GM23338 (cell line): ENCODE data around the gene QRICH2. TPM values are rescaled to one million over a fixed set of nuclear protein-coding genes. Genes with fewer than 3 reads are reported as not detected.

Source experiments
- ATAC-seq: fragments of 200-7000 bp; cut with Tn5 transposase; 3 replicates; pipeline ENCODE4 v1.9.1; 2020
- DNase-seq: peaks from one replicate; pipeline ENCODE4 v3.0.0-alpha.2; 2015; ENCODE audit warnings: low spot score
- H2AFZ ChIP-seq: fragments of 200-600 bp; sonication (generic); 2 replicates; pipeline ENCODE4 v1.8.0; 2016; ENCODE audit warnings: antibody characterized with exemption, mild to moderate bottlenecking, moderate library complexity
- H3F3A ChIP-seq: fragments of 200-600 bp; sonication (generic); replicated peaks from 2 replicates; pipeline ENCODE4 v1.8.0; 2017; ENCODE audit warnings: antibody characterized with exemption, mixed run types, low read depth
- H3K27ac ChIP-seq: fragments of 200-600 bp; sonication (generic); 2 replicates; pipeline ENCODE4 v1.6.1; 2016; ENCODE audit warnings: low read depth
- H3K27me3 ChIP-seq: fragments of 200-600 bp; sonication (generic); 2 replicates; pipeline ENCODE4 v1.8.0; 2016; ENCODE audit warnings: mild to moderate bottlenecking, mixed run types, moderate library complexity; ENCODE audit not compliant: insufficient read depth
- H3K36me3 ChIP-seq: fragments of 200-600 bp; sonication (generic); 2 replicates; pipeline ENCODE4 v1.8.0; 2016; ENCODE audit warnings: mild to moderate bottlenecking; ENCODE audit not compliant: insufficient read depth
- H3K4me1 ChIP-seq: fragments of 200-600 bp; sonication (generic); 2 replicates; pipeline ENCODE4 v1.8.0; 2016; ENCODE audit warnings: mild to moderate bottlenecking, moderate library complexity; ENCODE audit not compliant: insufficient read depth
- H3K4me2 ChIP-seq: fragments of 200-600 bp; sonication (generic); 2 replicates; pipeline ENCODE4 v1.7.1; 2017; ENCODE audit warnings: mixed run types
- H3K4me3 ChIP-seq: fragments of 200-600 bp; sonication (generic); 2 replicates; pipeline ENCODE4 v1.6.1; 2016; ENCODE audit warnings: mixed run types
- H3K79me2 ChIP-seq: fragments of 200-600 bp; sonication (generic); replicated peaks from 2 replicates; pipeline ENCODE4 v1.8.0; 2017; ENCODE audit warnings: mild to moderate bottlenecking; ENCODE audit not compliant: insufficient read depth
- H3K9me2 ChIP-seq: fragments of 200-600 bp; sonication (generic); 2 replicates; pipeline ENCODE4 v1.8.0; 2017; ENCODE audit not compliant: insufficient read depth
- H4K20me1 ChIP-seq: fragments of 200-600 bp; sonication (generic); replicated peaks from 2 replicates; pipeline ENCODE4 v1.8.0; 2017; ENCODE audit warnings: mild to moderate bottlenecking; ENCODE audit not compliant: insufficient read depth
- H3K27ac Mint-ChIP-seq: 2 replicates; pipeline ENCODE4 v1.8.0; 2020; ENCODE audit warnings: inconsistent platforms, mild to moderate bottlenecking, moderate library complexity, mixed read lengths
- H3K27me3 Mint-ChIP-seq: 3 replicates; pipeline ENCODE4 v1.8.0; 2022; ENCODE audit warnings: low read depth, mild to moderate bottlenecking, moderate library complexity, mixed read lengths, inconsistent platforms; ENCODE audit not compliant: insufficient read depth, poor library complexity
- H3K36me3 Mint-ChIP-seq: 3 replicates; pipeline ENCODE4 v1.8.0; 2021; ENCODE audit warnings: low read depth, mild to moderate bottlenecking, inconsistent platforms, moderate library complexity, mixed read lengths
- H3K4me1 Mint-ChIP-seq: 3 replicates; pipeline ENCODE4 v1.8.0; 2020; ENCODE audit warnings: mild to moderate bottlenecking, inconsistent platforms, mixed read lengths
- H3K4me3 Mint-ChIP-seq: 3 replicates; pipeline ENCODE4 v1.8.0; 2021; ENCODE audit warnings: moderate library complexity, mild to moderate bottlenecking, inconsistent platforms, mixed read lengths
- H3K9me3 Mint-ChIP-seq: 3 replicates; pipeline ENCODE4 v1.8.0; 2020; ENCODE audit warnings: moderate library complexity, mild to moderate bottlenecking, inconsistent platforms, mixed read lengths
- CREB1 ChIP-seq: fragments of 250-450 bp; sonication (Bioruptor Pico); IDR thresholded peaks from 2 replicates; pipeline ENCODE4 v1.5.0; 2020; ENCODE audit warnings: low read depth, mild to moderate bottlenecking, moderate library complexity
- CTCF ChIP-seq, 2 experiments: fragments of 200-600 bp in 1 of 2; sonication (generic) in 1 of 2; conservative IDR thresholded peaks; 2 replicates each; pipeline versions ENCODE4 v1.5.1 to v1.6.1; 2016 to 2017; ENCODE audit warnings: antibody characterized with exemption in 2 of 2, low read depth in 2 of 2, mild to moderate bottlenecking in 2 of 2, moderate library complexity in 1 of 2
- EZH2 ChIP-seq: fragments of 200-600 bp; sonication (generic); IDR thresholded peaks from one replicate; pipeline ENCODE4 v1.8.0; 2017; ENCODE audit warnings: antibody characterized with exemption, mild to moderate bottlenecking, low read depth; ENCODE audit not compliant: unreplicated experiment
- EZH2phosphoT487 ChIP-seq: fragments of 200-600 bp; sonication (generic); IDR thresholded peaks from one replicate; pipeline ENCODE4 v1.8.1; 2018; ENCODE audit warnings: antibody characterized with exemption; ENCODE audit not compliant: unreplicated experiment
- JUNB ChIP-seq: IDR thresholded peaks from one replicate; pipeline ENCODE4 v1.6.1; 2016; ENCODE audit warnings: antibody characterized with exemption; ENCODE audit not compliant: unreplicated experiment
- NANOG ChIP-seq: IDR thresholded peaks from 2 replicates; pipeline ENCODE4 v1.6.1; 2016; ENCODE audit warnings: antibody characterized with exemption, borderline replicate concordance
- POLR2AphosphoS5 ChIP-seq: IDR thresholded peaks from 2 replicates; pipeline ENCODE4 v1.6.1; 2016; ENCODE audit warnings: antibody characterized with exemption, low read depth
- STAT1 ChIP-seq: IDR thresholded peaks from one replicate; pipeline ENCODE4 v1.6.1; 2016; ENCODE audit warnings: antibody characterized with exemption; ENCODE audit not compliant: unreplicated experiment
- ZNF114 ChIP-seq: fragments of 250-450 bp; sonication (Bioruptor Pico); IDR thresholded peaks from 2 replicates; pipeline ENCODE4 v1.5.0; 2020; ENCODE audit warnings: mild to moderate bottlenecking, moderate library complexity
- ZNF331 ChIP-seq: fragments of 250-450 bp; sonication (Bioruptor Pico); IDR thresholded peaks from 2 replicates; pipeline ENCODE4 v1.5.0; 2020; ENCODE audit warnings: low read depth, mild to moderate bottlenecking, moderate library complexity
- ZNF462 ChIP-seq: fragments of 250-450 bp; sonication (Bioruptor Pico); IDR thresholded peaks from 2 replicates; pipeline ENCODE4 v1.5.0; 2020; ENCODE audit warnings: mild to moderate bottlenecking, moderate library complexity
- polyA plus RNA-seq: library from polyadenylated mRNA; unstranded; fragments of >200 nt; fragmentation: Nextera tagmentation; extraction: Ambion mirVana; gene quantifications from 2 replicates; pipeline ENCODE4 v1.2.1, GENCODE V29; 2016
- total RNA-seq: library from RNA; depleted of rRNA; stranded (reverse); fragments of >200 nt; shearing (Covaris generic); gene quantifications from 2 replicates; pipeline ENCODE4 v1.2.3, GENCODE V29; 2014
- TF ChIP-seq, protein P1 (sequence below): IDR thresholded peaks from one replicate; pipeline ENCODE4 v1.6.1; 2018; ENCODE audit warnings: antibody characterized with exemption; ENCODE audit not compliant: unreplicated experiment
- TF ChIP-seq, protein P2 (sequence below): IDR thresholded peaks from 2 replicates; pipeline ENCODE4 v1.6.1; 2016; ENCODE audit warnings: antibody characterized with exemption

The QRICH2 gene
- total and polyA plus RNA-seq, 2 experiments from 2014 or later, result 2.2 to 3.7 TPM

- H3K79me2 ChIP-seq, result peaks cover 21% of the 10 kb centered on the region
- no peaks in the 10 kb centered on the region for H3K36me3 ChIP-seq
- ATAC-seq, result no peak
- Mint-ChIP-seq H3K36me3 (peaks cover 11% of the 10 kb centered on the region; the same call in 2 of the 3 replicates), H3K27me3 (peaks cover 22% of the 10 kb centered on the region), H3K4me3 (no peak overlapping the region), H3K27ac (no peak overlapping the region), H3K9me3 (no peaks in the 10 kb centered on the region), H3K4me1 (peaks cover 50% of the 10 kb centered on the region)
- H3K27me3 ChIP-seq, result no peaks in the 10 kb centered on the region
- H3F3A ChIP-seq, result peaks cover 3% of the 10 kb centered on the region; the same call in 1 of the 2 replicates
- no peaks in the 10 kb centered on the region for H4K20me1 ChIP-seq
- no peak for TF ChIP-seq CTCF (conservative IDR thresholded peaks at IDR 0.05; ENCODE audit: low read depth in 2 of 2)
- TF ChIP-seq EZH2phosphoT487, result no peak
- no peak for TF ChIP-seq STAT1
- TF ChIP-seq, protein P1, sequence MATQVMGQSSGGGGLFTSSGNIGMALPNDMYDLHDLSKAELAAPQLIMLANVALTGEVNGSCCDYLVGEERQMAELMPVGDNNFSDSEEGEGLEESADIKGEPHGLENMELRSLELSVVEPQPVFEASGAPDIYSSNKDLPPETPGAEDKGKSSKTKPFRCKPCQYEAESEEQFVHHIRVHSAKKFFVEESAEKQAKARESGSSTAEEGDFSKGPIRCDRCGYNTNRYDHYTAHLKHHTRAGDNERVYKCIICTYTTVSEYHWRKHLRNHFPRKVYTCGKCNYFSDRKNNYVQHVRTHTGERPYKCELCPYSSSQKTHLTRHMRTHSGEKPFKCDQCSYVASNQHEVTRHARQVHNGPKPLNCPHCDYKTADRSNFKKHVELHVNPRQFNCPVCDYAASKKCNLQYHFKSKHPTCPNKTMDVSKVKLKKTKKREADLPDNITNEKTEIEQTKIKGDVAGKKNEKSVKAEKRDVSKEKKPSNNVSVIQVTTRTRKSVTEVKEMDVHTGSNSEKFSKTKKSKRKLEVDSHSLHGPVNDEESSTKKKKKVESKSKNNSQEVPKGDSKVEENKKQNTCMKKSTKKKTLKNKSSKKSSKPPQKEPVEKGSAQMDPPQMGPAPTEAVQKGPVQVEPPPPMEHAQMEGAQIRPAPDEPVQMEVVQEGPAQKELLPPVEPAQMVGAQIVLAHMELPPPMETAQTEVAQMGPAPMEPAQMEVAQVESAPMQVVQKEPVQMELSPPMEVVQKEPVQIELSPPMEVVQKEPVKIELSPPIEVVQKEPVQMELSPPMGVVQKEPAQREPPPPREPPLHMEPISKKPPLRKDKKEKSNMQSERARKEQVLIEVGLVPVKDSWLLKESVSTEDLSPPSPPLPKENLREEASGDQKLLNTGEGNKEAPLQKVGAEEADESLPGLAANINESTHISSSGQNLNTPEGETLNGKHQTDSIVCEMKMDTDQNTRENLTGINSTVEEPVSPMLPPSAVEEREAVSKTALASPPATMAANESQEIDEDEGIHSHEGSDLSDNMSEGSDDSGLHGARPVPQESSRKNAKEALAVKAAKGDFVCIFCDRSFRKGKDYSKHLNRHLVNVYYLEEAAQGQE, result no peak
- TF ChIP-seq EZH2, result no peak
- TF ChIP-seq ZNF462 (CRISPR knock-in tag), result no peak
- no peak for TF ChIP-seq CREB1 (CRISPR knock-in tag)
- no peak for TF ChIP-seq POLR2AphosphoS5
- TF ChIP-seq ZNF114 (CRISPR knock-in tag), result no peak
- TF ChIP-seq JUNB, result no peak
- TF ChIP-seq, protein P2, sequence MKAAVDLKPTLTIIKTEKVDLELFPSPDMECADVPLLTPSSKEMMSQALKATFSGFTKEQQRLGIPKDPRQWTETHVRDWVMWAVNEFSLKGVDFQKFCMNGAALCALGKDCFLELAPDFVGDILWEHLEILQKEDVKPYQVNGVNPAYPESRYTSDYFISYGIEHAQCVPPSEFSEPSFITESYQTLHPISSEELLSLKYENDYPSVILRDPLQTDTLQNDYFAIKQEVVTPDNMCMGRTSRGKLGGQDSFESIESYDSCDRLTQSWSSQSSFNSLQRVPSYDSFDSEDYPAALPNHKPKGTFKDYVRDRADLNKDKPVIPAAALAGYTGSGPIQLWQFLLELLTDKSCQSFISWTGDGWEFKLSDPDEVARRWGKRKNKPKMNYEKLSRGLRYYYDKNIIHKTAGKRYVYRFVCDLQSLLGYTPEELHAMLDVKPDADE, result no peak
- no peak for TF ChIP-seq NANOG
- TF ChIP-seq ZNF331, result no peak
- H3K4me3 ChIP-seq, result no peak overlapping the region
- no peak overlapping the region for H3K27ac ChIP-seq
- no peak for DNase-seq
- H3K9me2 ChIP-seq, result no peaks in the 10 kb centered on the region
- H3K4me1 ChIP-seq, result peaks cover 27% of the 10 kb centered on the region
- no peak overlapping the region for H3K4me2 ChIP-seq
- no peak overlapping the region for H2AFZ ChIP-seq
Observed at GRCh38 chr17:76270127-76270592, 37.9 kb downstream of the QRICH2 start.
